GM11168 (cell line): Measurements from ENCODE around the gene RAMP1.

Experiments used
- in situ Hi-C: fragments of 300-500 bp; cut with MboI; formaldehyde crosslinking; loops from one replicate; pipeline ENCODE4 v1.12.0; 2022; ENCODE audit warnings: low sequenced_read_pairs; ENCODE audit not compliant: unreplicated experiment

RAMP1 gene

DNA sequence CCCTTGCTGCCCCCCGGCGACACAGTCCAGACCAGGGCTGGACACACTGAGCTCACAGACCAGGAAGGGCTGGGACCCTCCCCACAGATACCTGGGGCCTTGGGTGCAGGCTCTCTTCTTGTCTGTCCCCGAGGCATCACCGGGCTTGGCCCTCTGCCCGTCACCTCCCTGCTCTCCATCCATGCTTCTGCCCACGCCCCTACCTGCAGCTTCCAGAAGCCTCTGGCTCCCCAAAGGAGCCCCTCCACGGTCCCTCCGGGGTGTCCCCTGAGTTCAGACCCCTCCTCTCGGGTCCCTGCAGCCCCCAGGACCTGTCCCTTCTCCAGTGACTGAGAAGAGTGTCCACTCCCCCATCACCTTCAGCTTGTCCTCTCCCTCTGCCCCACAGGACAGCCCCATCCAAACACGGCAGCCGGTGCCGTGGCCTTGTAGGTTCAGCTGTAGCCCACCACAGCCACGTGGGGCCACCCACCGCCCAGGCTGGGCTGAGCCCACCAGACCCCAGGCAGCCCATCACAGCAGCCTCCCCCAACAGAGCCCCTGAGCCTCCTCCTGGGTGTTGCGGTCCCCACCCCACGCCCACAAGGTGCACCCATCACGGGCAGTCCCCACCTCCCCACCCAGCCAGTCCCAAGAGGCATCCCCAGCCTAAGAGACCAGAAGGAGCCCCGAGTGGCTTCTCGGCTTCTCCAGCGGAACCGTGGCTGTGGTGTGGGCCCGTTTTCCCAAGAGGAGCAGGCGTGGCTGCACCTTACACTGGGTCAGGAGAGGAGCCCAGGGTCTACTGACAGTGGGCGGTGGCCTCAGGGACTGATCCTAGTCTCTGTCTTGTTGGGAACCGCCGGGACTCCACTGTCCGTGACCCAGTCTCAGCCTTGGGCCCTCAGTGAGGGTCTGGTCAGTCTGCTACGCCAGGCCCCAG, 53.1 kb downstream of the RAMP1 start:
- in situ Hi-C loops: no loop called here

DNA sequence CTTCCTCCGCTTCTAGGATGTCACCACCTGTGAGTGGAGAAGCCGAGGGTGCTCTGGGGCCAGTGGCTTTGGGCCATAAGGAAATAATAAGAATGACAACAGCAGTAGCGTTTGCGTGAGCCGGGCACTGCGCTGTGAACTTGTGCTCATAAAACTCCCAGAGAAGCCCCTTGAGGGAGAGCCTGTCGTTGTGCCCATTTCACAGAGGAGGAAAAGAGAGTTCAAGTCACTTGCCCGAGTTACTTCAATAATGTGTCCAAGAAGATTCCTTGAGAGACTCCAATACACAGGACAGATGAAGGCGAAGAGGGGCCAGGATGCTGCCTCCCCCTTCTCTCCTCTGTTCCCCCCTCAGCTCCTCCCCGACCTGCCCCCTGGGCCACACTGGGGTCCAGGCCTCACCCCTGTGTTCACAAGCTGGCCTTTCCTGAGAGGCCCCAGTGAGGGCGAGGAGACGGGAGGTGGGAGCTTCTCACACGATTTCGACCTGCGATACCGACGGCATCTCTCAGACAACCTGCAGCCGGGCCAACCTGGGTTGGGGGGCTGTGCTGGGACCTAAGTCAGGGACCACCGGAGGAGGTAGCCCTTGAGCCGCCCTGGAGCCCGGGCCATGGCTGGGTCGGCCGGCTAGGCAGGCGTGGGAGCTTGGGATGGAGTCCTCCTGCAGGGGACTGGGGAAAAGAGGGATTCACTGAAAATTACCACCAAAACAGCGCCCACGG, 53.9 kb downstream of the RAMP1 start:
- in situ Hi-C loops: no loop called here

DNA sequence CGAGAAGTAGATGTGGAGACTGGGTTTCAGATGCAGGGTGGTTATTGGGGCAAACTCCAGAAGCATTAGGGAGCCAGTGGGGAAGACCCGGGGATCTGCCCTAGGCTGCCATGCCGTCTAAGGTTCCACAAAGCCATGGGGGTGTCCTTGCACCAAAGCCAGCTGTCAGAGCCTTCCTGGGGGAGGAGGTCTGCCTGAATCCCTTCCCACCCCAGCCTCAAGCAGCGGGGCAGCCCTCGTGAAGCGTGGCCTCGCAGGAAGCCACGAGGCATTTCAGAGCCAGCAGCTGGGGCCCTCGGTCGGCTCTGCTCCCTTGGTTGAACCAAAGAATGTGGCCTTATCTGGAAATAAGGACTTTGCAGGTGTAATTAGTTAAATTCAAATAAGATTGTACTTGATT, 56.2 kb downstream of the RAMP1 start:
- in situ Hi-C loops: no loop called here

DNA sequence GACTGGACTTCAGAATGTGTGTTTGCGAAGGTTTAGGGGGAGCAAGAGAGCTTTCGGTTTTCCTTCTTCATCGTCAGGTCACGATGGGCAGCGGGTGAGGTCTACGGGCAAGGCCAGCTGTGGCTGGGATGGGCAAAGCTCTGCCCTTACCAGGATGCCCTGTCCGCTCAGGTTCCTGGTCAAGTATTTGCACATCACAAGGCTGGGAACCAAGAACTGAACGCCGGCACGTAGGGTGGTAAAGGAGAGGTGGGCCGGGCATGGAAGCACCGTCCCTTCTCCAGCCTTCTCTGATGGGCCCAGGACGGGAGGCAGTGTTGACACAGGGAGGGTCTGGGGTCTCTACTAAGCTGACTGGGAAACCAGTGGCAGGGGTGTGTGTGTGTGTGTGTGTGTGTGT, 56.9 kb downstream of the RAMP1 start:
- in situ Hi-C loops: no loop called here

DNA sequence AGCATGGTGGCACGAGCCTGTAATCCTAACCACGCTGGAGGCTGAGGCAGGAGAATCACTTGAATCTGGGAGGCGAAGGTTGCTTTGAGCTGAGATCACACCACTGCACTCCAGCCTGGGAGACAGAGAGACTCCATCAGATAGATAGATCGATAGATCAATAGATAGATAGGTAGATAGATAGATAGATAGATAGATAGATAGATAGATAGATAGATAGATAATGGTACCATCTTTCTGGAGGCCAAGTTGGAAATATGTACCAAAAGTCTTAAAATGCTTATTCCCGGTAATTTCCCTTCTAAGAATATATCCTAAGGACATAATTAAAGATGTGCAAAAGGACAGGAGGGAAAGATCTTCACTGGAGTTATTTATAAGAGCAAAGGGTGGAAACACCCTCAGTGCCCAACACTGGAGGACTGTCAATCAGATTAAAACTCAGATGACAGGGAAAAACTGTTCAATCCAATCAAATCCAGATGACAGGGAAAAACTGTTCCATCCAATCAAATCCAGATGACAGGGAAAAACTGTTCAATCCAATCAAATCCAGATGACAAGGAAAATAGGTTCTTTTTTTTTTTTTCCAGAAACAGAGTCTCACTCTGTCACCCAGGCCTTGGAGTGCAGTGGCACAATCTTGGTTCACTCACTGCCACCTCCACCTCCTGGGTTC, 58.4 kb downstream of the RAMP1 start:
- in situ Hi-C loops: no loop called here

DNA sequence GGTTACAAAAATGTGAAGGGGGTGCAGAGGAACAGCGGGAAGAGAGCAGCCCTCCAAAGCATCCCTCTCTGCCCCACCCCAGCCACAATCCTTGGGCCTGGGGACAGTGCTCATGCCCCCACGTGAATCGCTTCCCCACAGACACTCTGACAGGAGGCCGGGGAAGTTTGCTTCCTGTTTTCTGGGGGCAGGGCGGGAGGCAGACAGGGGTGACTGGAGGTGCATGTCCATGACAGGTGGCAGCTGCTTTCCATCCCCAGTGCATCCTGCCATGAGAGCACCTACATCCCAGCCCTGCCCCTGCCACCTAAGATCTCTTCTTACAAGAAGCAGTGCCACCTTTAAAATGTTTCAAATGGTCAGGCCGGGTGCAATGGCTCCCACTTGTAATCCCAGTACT, 60.2 kb downstream of the RAMP1 start:
- in situ Hi-C loops: no loop called here

DNA sequence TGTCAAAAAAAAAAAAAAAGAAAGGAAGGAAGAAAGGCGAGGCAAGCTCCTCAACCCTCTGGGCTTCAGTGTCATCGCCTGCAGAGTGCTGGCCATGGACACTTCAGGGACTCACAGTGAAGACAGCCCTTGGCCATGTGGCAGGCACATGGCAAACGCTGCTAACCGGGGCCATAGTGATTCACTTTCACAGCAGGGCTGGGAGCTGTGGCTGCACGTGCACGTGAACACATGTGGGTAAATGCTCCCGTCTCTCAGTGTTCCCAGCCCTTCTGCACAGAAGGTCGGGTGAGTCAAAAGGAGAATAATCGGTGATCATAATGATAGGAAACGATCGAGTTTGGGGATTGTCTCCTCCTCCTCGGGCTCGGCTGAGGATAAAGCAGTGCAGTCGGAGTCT, 61.2 kb downstream of the RAMP1 start:
- in situ Hi-C loops: no loop called here

DNA sequence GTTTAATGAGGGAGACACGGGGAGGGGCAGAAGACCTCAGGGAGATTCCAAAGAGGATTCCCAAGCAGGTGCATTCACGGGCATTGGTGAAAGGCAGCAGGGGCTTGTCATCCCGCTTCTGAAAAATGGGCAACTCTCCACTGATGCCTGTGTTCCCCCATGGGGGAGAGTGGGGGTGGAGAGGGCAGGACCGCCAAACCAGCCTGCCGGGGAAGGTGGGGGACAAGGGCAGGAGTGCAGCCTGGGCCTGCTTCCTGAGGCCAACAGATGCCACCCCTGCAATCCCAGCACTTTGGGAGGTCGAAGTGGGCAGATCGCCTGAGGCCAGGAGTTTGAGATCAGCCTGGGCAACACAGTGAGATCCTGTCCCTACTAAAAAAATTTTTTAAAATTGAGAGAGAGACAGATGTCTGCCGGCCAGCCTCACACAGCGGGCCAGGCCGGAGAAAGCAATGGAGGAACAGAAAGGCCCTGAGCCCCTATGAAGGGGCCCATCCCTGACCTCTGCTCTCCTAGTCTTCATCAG, 62.6 kb downstream of the RAMP1 start:
- in situ Hi-C loops: no loop called here

DNA sequence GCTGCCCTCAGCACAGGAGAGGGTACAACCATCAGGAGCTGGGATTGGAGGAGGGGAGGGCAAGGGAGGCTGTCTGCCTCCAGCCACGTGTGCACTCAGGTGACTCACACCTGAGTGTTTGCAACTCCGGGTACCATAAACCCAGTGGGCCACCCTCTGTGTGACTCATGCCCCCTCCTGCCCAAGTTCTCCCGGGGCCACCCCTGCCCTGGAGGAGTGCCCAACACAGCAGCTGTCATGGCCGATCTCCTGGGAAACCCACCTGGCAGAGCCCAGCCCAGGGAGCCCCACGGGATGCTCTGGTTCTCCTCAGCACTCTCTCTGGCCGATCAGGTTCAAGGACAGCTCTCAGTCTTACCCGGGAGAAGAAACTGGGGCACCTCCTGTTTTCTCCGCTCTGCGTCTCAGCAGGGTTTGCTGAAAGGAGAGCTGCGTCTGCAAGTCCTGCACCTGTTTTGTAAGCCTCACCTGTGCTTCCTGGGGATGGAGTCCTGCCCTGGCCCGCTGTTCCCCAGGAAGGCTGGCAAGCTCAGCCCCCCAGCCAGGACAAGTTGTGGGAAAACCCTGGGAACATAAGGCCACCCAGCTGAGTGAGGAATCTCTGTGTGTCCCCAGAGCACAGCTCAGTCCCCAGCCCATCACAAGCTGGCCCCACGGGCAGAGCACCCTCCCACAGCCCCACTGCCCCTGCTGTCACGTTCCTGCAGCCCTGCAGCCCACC, 63.4 kb downstream of the RAMP1 start:
- in situ Hi-C loops: no loop called here

DNA sequence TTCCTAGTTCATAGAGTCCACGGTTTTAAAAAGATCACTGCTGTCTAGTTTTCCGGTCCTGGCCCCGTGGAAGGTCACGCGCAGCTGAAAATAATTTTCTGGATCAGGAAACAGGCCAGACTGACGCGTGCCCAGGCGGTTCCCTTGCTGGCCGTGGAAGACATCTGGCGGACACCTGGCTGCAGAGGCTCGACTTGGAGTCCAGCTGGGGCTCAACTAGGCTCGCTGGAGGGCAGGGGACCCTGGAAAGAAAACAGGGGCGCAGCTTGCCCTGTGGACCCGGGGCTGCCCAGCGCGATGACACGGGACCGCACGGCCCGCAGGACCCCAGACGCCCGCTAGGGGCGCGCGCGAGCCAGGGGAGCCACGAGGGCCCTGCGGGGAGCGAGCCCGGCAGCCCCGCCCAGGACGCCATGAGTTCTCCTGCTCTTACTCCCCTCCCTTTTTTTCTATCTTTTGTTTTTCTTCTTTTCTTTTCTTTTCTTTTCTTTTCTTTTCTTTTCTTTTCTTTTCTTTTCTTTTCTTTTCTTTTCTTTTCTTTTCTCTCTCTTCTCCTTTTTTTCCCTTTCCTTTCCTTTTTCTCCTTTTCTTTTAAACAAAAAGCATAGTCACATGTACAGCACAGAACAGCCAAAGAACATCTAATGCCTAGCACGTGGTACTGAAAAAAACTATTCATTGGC, 64.2 kb downstream of the RAMP1 start:
- in situ Hi-C loops: no loop called here

DNA sequence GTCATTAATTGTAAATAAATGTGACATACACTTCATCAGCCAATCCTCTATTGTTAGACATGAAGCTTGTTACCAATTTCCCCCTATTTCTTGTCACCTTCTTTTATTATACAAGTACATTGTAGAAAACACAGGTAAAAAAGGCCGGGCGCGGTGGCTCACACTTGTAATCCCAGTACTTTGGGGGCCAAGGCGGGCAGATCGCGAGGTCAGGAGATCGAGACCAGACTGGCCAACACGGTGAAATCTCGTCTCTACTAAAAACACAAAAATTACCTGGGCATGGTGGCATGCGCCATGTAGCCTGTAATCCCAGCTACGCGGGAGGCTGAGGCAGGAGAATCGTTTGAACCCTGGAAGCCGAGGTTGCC, 64.7 kb downstream of the RAMP1 start:
- in situ Hi-C loops: no loop called here

DNA sequence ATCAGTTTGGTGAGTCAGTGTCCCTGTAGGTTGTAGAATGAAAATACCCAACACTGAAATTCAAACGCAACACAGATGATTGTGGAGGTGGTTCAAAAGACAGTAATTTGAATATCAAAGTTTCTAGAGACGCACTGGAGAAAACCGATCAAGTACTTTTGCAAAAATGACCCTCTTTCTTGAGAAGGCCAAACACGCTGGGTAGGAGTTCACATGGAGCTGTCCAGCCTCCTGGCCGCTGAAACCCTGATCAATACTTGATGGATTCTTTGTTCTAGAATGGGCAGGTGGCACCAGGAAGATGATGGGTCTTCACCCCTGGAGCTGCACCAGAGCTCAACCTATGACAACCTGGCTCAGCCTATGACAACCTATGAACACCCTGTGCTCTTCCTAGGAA, 67.7 kb downstream of the RAMP1 start:
- in situ Hi-C loops: no loop called here

DNA sequence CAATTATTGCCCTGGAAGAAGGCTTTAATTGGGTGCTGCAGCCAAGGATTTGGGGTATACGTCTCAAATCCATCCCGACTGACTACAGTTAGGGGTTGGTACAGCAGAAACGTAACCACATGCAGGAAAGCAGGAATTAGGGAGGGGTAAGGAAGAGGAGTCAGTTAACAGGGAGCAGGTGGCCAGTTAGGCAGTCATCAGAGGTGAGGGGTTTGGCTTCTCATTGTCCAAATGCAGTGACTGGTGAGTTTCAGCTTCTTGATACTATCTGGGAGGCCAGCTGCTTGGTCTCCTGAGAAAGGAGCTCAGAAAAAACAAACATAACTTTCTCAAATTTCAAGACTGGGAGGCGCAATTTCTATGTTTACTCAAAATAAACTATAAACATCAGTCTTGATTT, 68.6 kb downstream of the RAMP1 start:
- in situ Hi-C loops: no loop called here

DNA sequence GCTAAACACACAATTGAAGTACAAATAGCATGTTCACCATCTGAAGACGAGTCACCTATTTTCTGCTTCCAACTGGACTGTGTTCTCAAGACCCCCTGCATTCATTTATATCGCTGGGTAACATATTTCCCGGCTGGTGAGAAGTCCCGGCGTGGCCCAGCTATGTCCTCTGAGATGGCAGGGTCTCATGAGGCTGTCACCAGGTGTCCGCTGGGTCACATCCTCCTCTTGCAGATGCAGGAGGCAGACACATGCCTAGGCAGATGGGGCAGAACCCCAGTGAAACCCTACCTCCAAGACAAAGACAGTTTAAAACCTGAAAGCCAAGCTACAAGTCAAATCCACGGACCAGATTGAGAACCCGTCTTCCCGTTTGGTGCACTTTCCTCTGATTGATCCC, 70.6 kb downstream of the RAMP1 start:
- in situ Hi-C loops: no loop called here

DNA sequence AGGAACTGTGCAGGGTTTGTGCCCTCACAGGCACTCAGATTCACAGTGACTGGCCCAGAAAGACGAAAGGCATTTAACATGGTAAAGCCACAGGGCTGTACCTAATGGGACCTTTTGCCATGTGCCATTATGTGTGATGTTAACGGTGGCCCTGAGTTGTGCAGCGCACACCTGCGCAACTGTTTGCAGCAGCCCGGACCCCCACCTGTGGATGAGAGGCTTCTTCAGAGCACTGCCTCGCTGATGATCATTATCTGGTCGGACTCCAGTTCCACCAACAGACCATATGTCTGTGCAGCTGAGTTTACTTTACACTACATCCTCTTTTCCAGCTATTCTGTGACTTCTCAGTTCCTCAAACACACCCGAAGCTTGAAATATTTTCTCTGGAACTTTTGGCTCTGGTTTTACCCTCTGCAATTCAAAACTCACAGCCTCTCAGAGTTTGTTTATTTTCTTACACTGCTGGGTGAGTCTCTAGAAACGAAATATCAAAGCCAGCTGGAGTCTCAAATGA, 71.8 kb downstream of the RAMP1 start:
- in situ Hi-C loops: no loop called here

DNA sequence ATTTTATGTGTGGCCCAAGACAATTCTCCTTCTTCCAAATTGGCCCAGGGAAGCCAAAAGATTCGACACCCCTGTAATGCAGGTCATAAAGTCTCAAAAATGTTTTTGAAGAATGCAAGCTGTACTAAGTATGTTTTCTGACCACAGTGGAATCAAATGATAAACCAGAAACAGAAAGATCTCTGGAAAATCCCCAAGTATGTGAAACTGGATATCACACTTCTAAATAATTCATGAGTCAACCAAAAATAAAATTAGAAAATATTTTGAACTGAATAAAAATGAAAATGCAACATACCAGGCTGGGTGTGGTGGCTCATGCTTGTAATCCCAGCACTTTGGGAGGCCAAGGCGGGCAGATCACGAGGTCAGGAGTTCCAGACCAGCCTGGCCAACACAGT, 73.3 kb downstream of the RAMP1 start:
- in situ Hi-C loops: no loop called here

DNA sequence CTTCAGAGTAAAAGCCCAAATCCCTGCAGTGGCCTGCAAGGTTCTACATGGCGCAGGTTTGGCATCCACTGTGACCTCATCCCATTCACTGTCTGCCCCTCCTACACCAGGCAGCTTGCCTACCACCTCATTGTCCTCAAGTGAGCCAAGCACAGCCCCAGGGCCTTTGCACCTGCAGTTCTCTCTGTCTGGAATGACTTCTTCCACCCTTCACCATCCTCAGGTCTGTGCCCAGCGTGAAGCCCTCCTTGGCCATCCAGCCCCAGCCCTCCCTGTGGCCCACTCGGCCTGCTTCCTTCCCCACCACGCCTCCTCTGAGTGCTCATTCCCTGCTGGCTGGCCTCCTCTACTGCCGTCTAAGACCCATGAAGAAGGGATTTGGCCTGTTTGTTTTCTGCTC, 74.8 kb downstream of the RAMP1 start:
- in situ Hi-C loops: no loop called here

DNA sequence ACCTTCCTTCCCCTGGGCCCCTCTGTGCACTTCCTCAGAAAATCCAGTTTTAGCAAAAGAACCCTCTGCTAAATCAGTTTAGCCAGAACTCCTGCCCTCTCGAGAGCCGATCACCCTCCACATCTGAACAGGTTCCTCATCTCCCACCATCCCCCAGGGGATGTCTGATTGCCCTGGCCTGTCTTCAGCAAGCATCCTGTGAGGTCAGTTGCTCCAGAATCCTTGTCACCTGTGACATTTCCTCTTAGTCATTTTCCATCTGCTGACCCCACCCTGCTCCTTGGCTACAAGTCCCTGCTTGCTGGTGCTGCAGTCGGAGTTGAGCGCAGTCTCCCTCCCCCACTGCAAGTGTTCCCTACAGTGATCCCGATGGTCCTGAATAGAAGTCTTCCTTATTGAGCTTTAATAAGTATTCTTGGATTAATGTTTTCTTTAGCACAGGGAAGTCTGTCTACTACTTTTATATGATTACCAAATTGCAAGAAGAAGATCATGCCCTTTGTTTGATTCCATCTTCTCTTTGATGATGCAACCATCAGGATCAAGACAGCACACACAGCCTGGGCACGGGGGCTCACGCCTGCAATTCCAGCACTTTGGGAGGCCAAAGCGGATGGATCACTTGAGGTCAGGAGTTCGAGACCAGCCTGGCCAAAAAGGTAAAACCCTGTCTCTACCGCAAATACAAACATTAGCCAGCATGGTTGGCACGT, 76.5 kb downstream of the RAMP1 start:
- in situ Hi-C loops: no loop called here

DNA sequence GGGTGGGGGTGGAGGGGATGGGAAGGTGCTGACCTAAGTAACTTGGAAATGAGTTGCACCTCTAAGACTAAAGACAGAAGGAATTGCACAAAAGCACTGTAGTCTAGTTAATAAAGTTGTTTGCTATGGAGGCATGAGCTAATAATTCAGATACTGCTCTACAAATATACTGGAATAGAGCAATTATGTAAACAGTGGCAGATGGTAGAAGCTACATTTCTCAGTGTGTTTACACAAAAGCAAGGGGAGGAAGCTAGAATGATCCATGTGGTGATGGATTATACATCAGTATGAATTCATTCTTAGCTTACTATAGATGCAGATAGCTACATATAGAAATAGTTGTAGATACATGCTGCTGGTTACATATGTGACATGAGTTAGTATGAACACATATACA, 79.8 kb downstream of the RAMP1 start:
- in situ Hi-C loops: no loop called here
